22Rv1 (cell line): ENCODE data around the gene RANBP3L.

Experiments
- CTCF ChIP-seq: fragments of 450-650 bp; IDR thresholded peaks from 2 replicates; pipeline ENCODE4 v1.5.1; 2017; ENCODE audit warnings: mild to moderate bottlenecking
- ZFX ChIP-seq: fragments of 450-650 bp; IDR thresholded peaks from 2 replicates; pipeline ENCODE4 v1.6.1; 2017; ENCODE audit warnings: antibody characterized with exemption, borderline replicate concordance

- TF ChIP-seq CTCF, result no peak
- TF ChIP-seq ZFX, result no peak
Observed at GRCh38 chr5:36246036-36246800, 55.5 kb downstream of the RANBP3L start.
